ENCODE results near the gene FBLN1.

FBLN1 gene

GRCh38 chr22:45647532-45648225, 145.0 kb downstream of the FBLN1 start:
- no peak for TF ChIP-seq CTCF (conservative IDR thresholded peaks at IDR 0.05)
- no peak overlapping the region for H3K27ac ChIP-seq

GRCh38 chr22:45648301-45649117, 145.8 kb downstream of the FBLN1 start:
- no peak overlapping the region for H3K27ac ChIP-seq
- no peak for TF ChIP-seq CTCF (conservative IDR thresholded peaks at IDR 0.05)

- TF ChIP-seq CTCF (conservative IDR thresholded peaks at IDR 0.05), result no peak
- no peak overlapping the region for H3K27ac ChIP-seq
Observed at GRCh38 chr22:45649809-45650208, 147.1 kb downstream of the FBLN1 start.

- H3K27ac ChIP-seq, result no peak overlapping the region
- no peak for TF ChIP-seq CTCF (conservative IDR thresholded peaks at IDR 0.05)
Observed at GRCh38 chr22:45650721-45651120, 148.0 kb downstream of the FBLN1 start.
